Stimulated activated CD4-positive, alpha-beta T cell treated with anti-CD3 and anti-CD28 coated beads, TNF-alpha, amount 100 ng/mL, for 24 hours (primary cell): ENCODE measurements around the gene AIFM3.

Experiments used
- DNase-seq, 3 experiments: peaks; one replicate each; pipeline ENCODE4 v3.0.0-alpha.2; 2020; ENCODE audit warnings: low read depth in 3 of 3

AIFM3 gene

GRCh38 chr22:20976291-20976877 is 9.3 kb downstream of the AIFM3 start:
- no peak for DNase-seq

- no peak for DNase-seq
Observed at GRCh38 chr22:20977019-20977418, 10.0 kb downstream of the AIFM3 start.

GRCh38 chr22:20977516-20978170 is 10.6 kb downstream of the AIFM3 start:
- DNase-seq, result no peak

GRCh38 chr22:20978419-20978818 is 11.4 kb downstream of the AIFM3 start:
- DNase-seq, result no peak

GRCh38 chr22:20979243-20979809 is 12.3 kb downstream of the AIFM3 start:
- peak; percentile 27 to 76 (median 45) for DNase-seq

GRCh38 chr22:20979940-20980453 is 12.9 kb downstream of the AIFM3 start:
- DNase-seq, result no peak

- no peak for DNase-seq
Observed at GRCh38 chr22:20980523-20980922, 13.5 kb downstream of the AIFM3 start.

- DNase-seq, result no peak
Observed at GRCh38 chr22:20980938-20981722, 14.1 kb downstream of the AIFM3 start.

- DNase-seq, result peak; percentile 53 to 73 (median 62)
Observed at GRCh38 chr22:20981787-20982562, 14.9 kb downstream of the AIFM3 start, which contains the start of gene LZTR1. Gene LZTR1 (plus strand): TSS chr22:20982297. CDS start chr22:20982372, 75 bp downstream.

- no peak for DNase-seq
Observed at GRCh38 chr22:20982563-20982882, 15.5 kb downstream of the AIFM3 start.

- no peak for DNase-seq
Observed at GRCh38 chr22:20983081-20983771, 16.2 kb downstream of the AIFM3 start.

- no peak for DNase-seq
Observed at GRCh38 chr22:20985720-20986119, 18.7 kb downstream of the AIFM3 start.

- no peak for DNase-seq
Observed at GRCh38 chr22:20986365-20986764, 19.3 kb downstream of the AIFM3 start.

GRCh38 chr22:20987375-20987774 is 20.3 kb downstream of the AIFM3 start:
- no peak for DNase-seq

- no peak for DNase-seq
Observed at GRCh38 chr22:20988573-20989322, 21.7 kb downstream of the AIFM3 start.

- no peak for DNase-seq
Observed at GRCh38 chr22:20989323-20990138, 22.5 kb downstream of the AIFM3 start.

GRCh38 chr22:20990184-20991180 is 23.4 kb downstream of the AIFM3 start:
- DNase-seq, result no peak
